ENCODE data around the gene ANKMY1.

- TF ChIP-seq CTCF (IDR thresholded peaks at IDR 0.05) (no peak), POLR2A (IDR thresholded peaks at IDR 0.05) (no peak)
These were observed 96.2 kb downstream of the ANKMY1 start for GRCh38 chr2:240461471-240462072.

Data from vagina (tissue), 2 donors.